ENCODE measurements around the gene SNAP25.

DNA sequence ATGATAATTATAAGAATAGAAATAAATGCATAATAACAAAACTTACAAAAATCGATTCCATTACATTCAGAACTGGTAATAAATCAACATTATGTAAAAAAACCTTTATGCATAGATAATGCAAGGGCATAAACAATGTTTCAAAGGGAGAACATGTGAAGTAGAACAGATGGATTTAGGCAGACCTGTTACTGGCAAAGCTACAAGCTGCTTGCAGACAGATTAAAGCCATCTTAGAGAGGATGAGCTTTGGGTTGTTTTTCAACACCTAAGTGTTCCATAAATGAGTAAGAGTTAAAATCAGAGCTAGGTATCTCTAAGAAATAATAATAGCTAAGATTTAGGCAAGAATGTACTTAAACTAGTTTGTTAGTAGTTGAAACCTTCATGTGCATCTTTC is 37.2 kb downstream of the SNAP25 start:
- TF ChIP-seq, protein P1, sequence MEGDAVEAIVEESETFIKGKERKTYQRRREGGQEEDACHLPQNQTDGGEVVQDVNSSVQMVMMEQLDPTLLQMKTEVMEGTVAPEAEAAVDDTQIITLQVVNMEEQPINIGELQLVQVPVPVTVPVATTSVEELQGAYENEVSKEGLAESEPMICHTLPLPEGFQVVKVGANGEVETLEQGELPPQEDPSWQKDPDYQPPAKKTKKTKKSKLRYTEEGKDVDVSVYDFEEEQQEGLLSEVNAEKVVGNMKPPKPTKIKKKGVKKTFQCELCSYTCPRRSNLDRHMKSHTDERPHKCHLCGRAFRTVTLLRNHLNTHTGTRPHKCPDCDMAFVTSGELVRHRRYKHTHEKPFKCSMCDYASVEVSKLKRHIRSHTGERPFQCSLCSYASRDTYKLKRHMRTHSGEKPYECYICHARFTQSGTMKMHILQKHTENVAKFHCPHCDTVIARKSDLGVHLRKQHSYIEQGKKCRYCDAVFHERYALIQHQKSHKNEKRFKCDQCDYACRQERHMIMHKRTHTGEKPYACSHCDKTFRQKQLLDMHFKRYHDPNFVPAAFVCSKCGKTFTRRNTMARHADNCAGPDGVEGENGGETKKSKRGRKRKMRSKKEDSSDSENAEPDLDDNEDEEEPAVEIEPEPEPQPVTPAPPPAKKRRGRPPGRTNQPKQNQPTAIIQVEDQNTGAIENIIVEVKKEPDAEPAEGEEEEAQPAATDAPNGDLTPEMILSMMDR (IDR thresholded peaks at IDR 0.05; ENCODE audit: insufficient read depth, low read length) = no peak
- no peak for TF ChIP-seq SPI1 (IDR thresholded peaks at IDR 0.05; ENCODE audit: borderline replicate concordance, low read depth)

Data from HL-60 (cell line).